ENCODE results near the gene GPR3.

GRCh38 chr1:27346991-27347624, 45.3 kb upstream of the GPR3 start:
- TF ChIP-seq GATA2 (IDR thresholded peaks at IDR 0.05; ENCODE audit: low read depth, low read length) (no peak), GATA3 (IDR thresholded peaks at IDR 0.05; ENCODE audit: low read depth, low read length) (no peak)
